Measurements from ENCODE around the gene MMP27.

DNA sequence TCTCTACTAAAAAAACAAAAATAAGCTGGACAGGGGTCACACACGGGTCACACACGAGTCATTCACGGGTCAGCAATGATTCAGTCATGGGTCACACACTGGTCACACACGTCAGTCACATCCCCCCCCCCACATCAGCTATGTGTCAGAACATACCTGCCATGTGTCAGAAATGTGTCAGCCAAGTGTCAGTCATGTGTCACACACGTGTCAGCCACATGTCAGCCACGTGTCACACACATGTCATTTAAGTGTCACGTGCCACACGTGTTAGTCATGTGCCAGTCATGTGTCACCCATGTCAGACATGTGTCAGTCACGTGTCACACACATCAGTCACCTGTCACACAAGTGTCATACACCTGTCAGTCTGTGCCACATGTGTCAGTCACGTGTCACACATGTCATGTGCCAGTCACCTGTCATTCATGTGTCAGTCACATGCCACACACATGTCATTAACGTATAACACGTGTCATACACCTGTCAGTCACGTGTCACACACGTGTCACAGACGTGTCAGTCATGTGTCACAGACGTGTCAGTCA, 51.8 kb downstream of the MMP27 start:
- TF ChIP-seq, protein P1, sequence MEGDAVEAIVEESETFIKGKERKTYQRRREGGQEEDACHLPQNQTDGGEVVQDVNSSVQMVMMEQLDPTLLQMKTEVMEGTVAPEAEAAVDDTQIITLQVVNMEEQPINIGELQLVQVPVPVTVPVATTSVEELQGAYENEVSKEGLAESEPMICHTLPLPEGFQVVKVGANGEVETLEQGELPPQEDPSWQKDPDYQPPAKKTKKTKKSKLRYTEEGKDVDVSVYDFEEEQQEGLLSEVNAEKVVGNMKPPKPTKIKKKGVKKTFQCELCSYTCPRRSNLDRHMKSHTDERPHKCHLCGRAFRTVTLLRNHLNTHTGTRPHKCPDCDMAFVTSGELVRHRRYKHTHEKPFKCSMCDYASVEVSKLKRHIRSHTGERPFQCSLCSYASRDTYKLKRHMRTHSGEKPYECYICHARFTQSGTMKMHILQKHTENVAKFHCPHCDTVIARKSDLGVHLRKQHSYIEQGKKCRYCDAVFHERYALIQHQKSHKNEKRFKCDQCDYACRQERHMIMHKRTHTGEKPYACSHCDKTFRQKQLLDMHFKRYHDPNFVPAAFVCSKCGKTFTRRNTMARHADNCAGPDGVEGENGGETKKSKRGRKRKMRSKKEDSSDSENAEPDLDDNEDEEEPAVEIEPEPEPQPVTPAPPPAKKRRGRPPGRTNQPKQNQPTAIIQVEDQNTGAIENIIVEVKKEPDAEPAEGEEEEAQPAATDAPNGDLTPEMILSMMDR (IDR thresholded peaks at IDR 0.05) = no peak
- no peak for TF ChIP-seq POLR2AphosphoS5 (IDR thresholded peaks at IDR 0.05; ENCODE audit: low read depth, low read length)
- TF ChIP-seq, protein P2, sequence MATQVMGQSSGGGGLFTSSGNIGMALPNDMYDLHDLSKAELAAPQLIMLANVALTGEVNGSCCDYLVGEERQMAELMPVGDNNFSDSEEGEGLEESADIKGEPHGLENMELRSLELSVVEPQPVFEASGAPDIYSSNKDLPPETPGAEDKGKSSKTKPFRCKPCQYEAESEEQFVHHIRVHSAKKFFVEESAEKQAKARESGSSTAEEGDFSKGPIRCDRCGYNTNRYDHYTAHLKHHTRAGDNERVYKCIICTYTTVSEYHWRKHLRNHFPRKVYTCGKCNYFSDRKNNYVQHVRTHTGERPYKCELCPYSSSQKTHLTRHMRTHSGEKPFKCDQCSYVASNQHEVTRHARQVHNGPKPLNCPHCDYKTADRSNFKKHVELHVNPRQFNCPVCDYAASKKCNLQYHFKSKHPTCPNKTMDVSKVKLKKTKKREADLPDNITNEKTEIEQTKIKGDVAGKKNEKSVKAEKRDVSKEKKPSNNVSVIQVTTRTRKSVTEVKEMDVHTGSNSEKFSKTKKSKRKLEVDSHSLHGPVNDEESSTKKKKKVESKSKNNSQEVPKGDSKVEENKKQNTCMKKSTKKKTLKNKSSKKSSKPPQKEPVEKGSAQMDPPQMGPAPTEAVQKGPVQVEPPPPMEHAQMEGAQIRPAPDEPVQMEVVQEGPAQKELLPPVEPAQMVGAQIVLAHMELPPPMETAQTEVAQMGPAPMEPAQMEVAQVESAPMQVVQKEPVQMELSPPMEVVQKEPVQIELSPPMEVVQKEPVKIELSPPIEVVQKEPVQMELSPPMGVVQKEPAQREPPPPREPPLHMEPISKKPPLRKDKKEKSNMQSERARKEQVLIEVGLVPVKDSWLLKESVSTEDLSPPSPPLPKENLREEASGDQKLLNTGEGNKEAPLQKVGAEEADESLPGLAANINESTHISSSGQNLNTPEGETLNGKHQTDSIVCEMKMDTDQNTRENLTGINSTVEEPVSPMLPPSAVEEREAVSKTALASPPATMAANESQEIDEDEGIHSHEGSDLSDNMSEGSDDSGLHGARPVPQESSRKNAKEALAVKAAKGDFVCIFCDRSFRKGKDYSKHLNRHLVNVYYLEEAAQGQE (IDR thresholded peaks at IDR 0.05; ENCODE audit: insufficient read depth in 1 of 2, low read depth in 2 of 2, low read length in 1 of 2) = no peak
- no peak for TF ChIP-seq TCF7L2 (IDR thresholded peaks at IDR 0.05; ENCODE audit: low read depth, low read length)
- TF ChIP-seq SIN3A (IDR thresholded peaks at IDR 0.05; ENCODE audit: borderline replicate concordance, insufficient read depth, low read depth, low read length) = no peak
